OCI-LY3 (cell line): ENCODE results near the gene MTFR1L.

Source experiments
- H2AFZ ChIP-seq: fragments of 200-600, 300-600 bp; shearing (Covaris generic); 2 replicates; pipeline ENCODE4 v1.6.0; 2014; ENCODE audit warnings: antibody characterized with exemption, low read depth, low read length
- H3K27ac ChIP-seq: fragments of 200-600, 300-600 bp; sonication (generic); 2 replicates; pipeline ENCODE4 v1.5.1; 2014; ENCODE audit warnings: mild to moderate bottlenecking, low read length, moderate library complexity, mixed read lengths
- H3K27me3 ChIP-seq: fragments of 200-600, 300-600 bp; sonication (generic); 2 replicates; pipeline ENCODE4 v1.6.1; 2014; ENCODE audit warnings: low read depth, low read length, mixed read lengths
- H3K36me3 ChIP-seq: fragments of 200-600, 300-600 bp; sonication (generic); replicated peaks from 2 replicates; pipeline ENCODE3; 2014; ENCODE audit warnings: low read depth, low read length, mixed read lengths
- H3K4me1 ChIP-seq: fragments of 300-600, 200-600 bp; sonication (generic); 2 replicates; pipeline ENCODE4 v1.6.1; 2014; ENCODE audit warnings: low read length, mixed read lengths
- H3K4me2 ChIP-seq: fragments of 200-600, 300-600 bp; sonication (generic); 2 replicates; pipeline ENCODE4 v1.6.1; 2014; ENCODE audit warnings: low read length, mixed read lengths
- H3K4me3 ChIP-seq: fragments of 300-600, 200-600 bp; sonication (generic); 2 replicates; pipeline ENCODE4 v1.5.1; 2014; ENCODE audit warnings: antibody characterized with exemption, mild to moderate bottlenecking, low read length, moderate library complexity
- H3K79me2 ChIP-seq: fragments of 300-600, 200-600 bp; shearing (Covaris generic); 2 replicates; pipeline ENCODE4 v1.6.1; 2014; ENCODE audit warnings: mild to moderate bottlenecking, low read length, mixed read lengths
- H3K9ac ChIP-seq: fragments of 300-600, 200-600 bp; shearing (Covaris generic); 2 replicates; pipeline ENCODE4 v1.6.0; 2014; ENCODE audit warnings: mild to moderate bottlenecking, low read length, moderate library complexity
- H3K9me3 ChIP-seq: fragments of 200-600, 300-600 bp; shearing (Covaris generic); 2 replicates; pipeline ENCODE4 v1.6.1; 2014; ENCODE audit warnings: low read length, mixed read lengths; ENCODE audit not compliant: insufficient read depth
- H4K20me1 ChIP-seq: fragments of 200-600, 300-600 bp; sonication (generic); 2 replicates; pipeline ENCODE4 v1.6.1; 2016; ENCODE audit warnings: low read length, mixed read lengths; ENCODE audit not compliant: insufficient read depth
- CTCF ChIP-seq: fragments of 200-600, 300-600 bp; sonication (generic); IDR thresholded peaks from 2 replicates; pipeline ENCODE4 v1.5.1; 2014; ENCODE audit warnings: antibody characterized with exemption, low read length, low read depth
- EZH2phosphoT487 ChIP-seq: fragments of 200-600 bp; shearing (Covaris generic); IDR thresholded peaks from 2 replicates; pipeline ENCODE4 v1.6.1; 2018; ENCODE audit warnings: antibody characterized with exemption, mixed run types, low read depth

Gene MTFR1L

GRCh38 chr1:25848531-25848930 is 28.8 kb downstream of the MTFR1L start:
- H3K27ac ChIP-seq, result no peak overlapping the region
- no peaks in the 10 kb centered on the region for H3K36me3 ChIP-seq
- no peak overlapping the region for H3K4me2 ChIP-seq
- no peaks in the 10 kb centered on the region for H4K20me1 ChIP-seq
- H2AFZ ChIP-seq, result no peak overlapping the region
- H3K79me2 ChIP-seq, result peaks cover 14% of the 10 kb centered on the region
- TF ChIP-seq CTCF (no peak), EZH2phosphoT487 (no peak)
- H3K9me3 ChIP-seq, result no peaks in the 10 kb centered on the region
- no peak overlapping the region for H3K9ac ChIP-seq
- H3K4me3 ChIP-seq, result no peak overlapping the region
- peaks cover 11% of the 10 kb centered on the region for H3K4me1 ChIP-seq
- H3K27me3 ChIP-seq, result no peaks in the 10 kb centered on the region

GRCh38 chr1:25854554-25854953 is 34.8 kb downstream of the MTFR1L start:
- no peak overlapping the region for H3K9ac ChIP-seq
- H3K79me2 ChIP-seq, result peaks cover 31% of the 10 kb centered on the region
- H3K4me2 ChIP-seq, result no peak overlapping the region
- H3K9me3 ChIP-seq, result no peaks in the 10 kb centered on the region
- TF ChIP-seq EZH2phosphoT487, result no peak
- no peak for TF ChIP-seq CTCF
- no peaks in the 10 kb centered on the region for H3K27me3 ChIP-seq
- H3K4me1 ChIP-seq, result 0 out of 2 replicates have a peak, but pooled peaks cover 4% of the 10 kb centered on the region
- H3K36me3 ChIP-seq, result no peaks in the 10 kb centered on the region
- no peak overlapping the region for H2AFZ ChIP-seq
- H4K20me1 ChIP-seq, result no peaks in the 10 kb centered on the region
- H3K4me3 ChIP-seq, result no peak overlapping the region
- no peak overlapping the region for H3K27ac ChIP-seq

DNA sequence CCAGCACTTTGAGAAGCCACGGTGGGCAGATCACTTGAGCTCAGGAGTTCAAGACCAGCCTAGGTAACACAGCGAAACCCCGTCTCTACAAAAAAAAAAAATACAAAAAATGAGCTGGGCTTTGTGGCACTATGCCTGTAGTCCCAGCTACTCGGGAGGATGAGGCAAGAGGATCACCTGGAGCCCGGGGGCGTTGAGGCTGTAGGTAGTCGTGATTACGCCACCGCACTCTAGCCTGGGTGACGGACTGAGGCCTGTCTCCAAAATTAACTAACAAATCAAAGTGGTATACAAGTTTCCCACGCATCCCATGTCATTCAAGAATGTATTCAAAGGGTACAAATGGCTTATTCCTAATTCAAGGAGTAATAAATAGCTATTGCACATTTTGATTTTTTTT is 37.1 kb downstream of the MTFR1L start:
- no peak for TF ChIP-seq CTCF
- TF ChIP-seq EZH2phosphoT487, result no peak
- Histone ChIP-seq H3K4me2 (no peak overlapping the region), H3K9me3 (no peaks in the 10 kb centered on the region)

GRCh38 chr1:25858494-25858893 is 38.7 kb downstream of the MTFR1L start:
- Histone ChIP-seq H3K9ac (peak overlapping the region; percentile 75), H3K27me3 (no peaks in the 10 kb centered on the region), H3K4me2 (peak overlapping the region; percentile 83), H3K79me2 (peaks cover 29% of the 10 kb centered on the region), H3K4me3 (peak overlapping the region; percentile 95), H3K4me1 (0 out of 2 replicates have a peak, but pooled peaks cover 4% of the 10 kb centered on the region), H3K9me3 (no peaks in the 10 kb centered on the region), H4K20me1 (no peaks in the 10 kb centered on the region), H3K36me3 (no peaks in the 10 kb centered on the region), H3K27ac (no peak overlapping the region), H2AFZ (0 out of 2 replicates have a peak overlapping the region, but pooled peaks have one; percentile 69)
- TF ChIP-seq CTCF (no peak), EZH2phosphoT487 (no peak)

More for the DNA sequence above, 37.1 kb downstream of the MTFR1L start:
- no peak overlapping the region for H2AFZ ChIP-seq
- H3K4me1 ChIP-seq, result 0 out of 2 replicates have a peak, but pooled peaks cover 4% of the 10 kb centered on the region
- no peaks in the 10 kb centered on the region for H4K20me1 ChIP-seq
- no peaks in the 10 kb centered on the region for H3K27me3 ChIP-seq
- no peaks in the 10 kb centered on the region for H3K36me3 ChIP-seq
- peaks cover 31% of the 10 kb centered on the region for H3K79me2 ChIP-seq
- H3K9ac ChIP-seq, result no peak overlapping the region
- no peak overlapping the region for H3K4me3 ChIP-seq
- H3K27ac ChIP-seq, result no peak overlapping the region
